ENCODE data around the gene LRP8. TPM values are rescaled to one million over a fixed set of nuclear protein-coding genes. Genes with fewer than 3 reads are reported as not detected.

Gene LRP8
- polyA plus RNA-seq, 1 donor: 4.1 TPM

- no peak overlapping the region for H3K27ac ChIP-seq (ENCODE audit: low read length)
- no peaks in the 10 kb centered on the region for H3K9me3 ChIP-seq (ENCODE audit: control insufficient read depth, low read depth, low read length)
- no peak for DNase-seq
- no peaks in the 10 kb centered on the region for H3K27me3 ChIP-seq (ENCODE audit: control insufficient read depth, insufficient read depth, low read length)
- H3K4me3 ChIP-seq (ENCODE audit: low read length): no peak overlapping the region
- WGBS (ENCODE audit: insufficient coverage, low lambda C conversion rate): 77% methylated on average over 4 of the region's 4 CpGs
- peaks cover 3% of the 10 kb centered on the region for H3K4me1 ChIP-seq (ENCODE audit: control insufficient read depth, insufficient read depth, low read length)
- H3K36me3 ChIP-seq (ENCODE audit: control insufficient read depth, insufficient read depth, low read length): no peaks in the 10 kb centered on the region
Observed at GRCh38 chr1:53242381-53242780, 85.5 kb downstream of the LRP8 start.

DNA sequence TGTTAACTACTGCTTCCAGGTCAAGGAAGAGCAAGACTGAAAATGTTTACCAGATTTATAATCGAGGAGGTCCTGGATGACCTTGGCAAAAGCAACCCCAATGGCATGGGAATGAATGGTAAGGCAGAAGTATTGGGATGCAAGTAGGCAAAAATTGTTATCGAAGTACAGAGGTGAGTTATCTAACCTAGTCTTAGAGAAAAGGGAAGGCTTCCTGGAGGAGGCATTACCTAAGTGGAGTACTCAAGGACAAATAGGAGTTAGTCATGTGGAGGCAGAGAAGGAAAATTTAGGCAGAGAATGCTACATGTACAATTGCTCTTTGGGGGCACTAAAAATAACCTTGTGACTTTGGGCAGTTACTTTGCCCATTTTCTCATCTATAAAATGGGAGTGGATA, 86.0 kb downstream of the LRP8 start:
- no peak for DNase-seq

GRCh38 chr1:53238197-53239155, 89.4 kb downstream of the LRP8 start, which contains the start of gene MAGOH:
MAGOH (minus strand) TSS chr1:53238518; CDS start chr1:53238448, 70 bp downstream.
- peak within 1 kb of the TSS; percentile 76 for H3K27ac ChIP-seq (ENCODE audit: low read length)
- H3K9me3 ChIP-seq (ENCODE audit: control insufficient read depth, low read depth, low read length): no peaks in the 10 kb centered on the region
- peaks cover 25% of the 10 kb centered on the region for H3K36me3 ChIP-seq (ENCODE audit: control insufficient read depth, insufficient read depth, low read length)
- no peaks in the 10 kb centered on the region for H3K27me3 ChIP-seq (ENCODE audit: control insufficient read depth, insufficient read depth, low read length)
- H3K4me1 ChIP-seq (ENCODE audit: control insufficient read depth, insufficient read depth, low read length): peaks cover 9% of the 10 kb centered on the region
- 50% methylated on average over 1 of the region's 64 CpGs for WGBS (ENCODE audit: insufficient coverage, low lambda C conversion rate)
- peak within 1 kb of the TSS; percentile 99 for H3K4me3 ChIP-seq (ENCODE audit: low read length)
- DNase-seq: peak; percentile 97 to 98

More for the DNA sequence above, 86.0 kb downstream of the LRP8 start:
- WGBS (ENCODE audit: insufficient coverage, low lambda C conversion rate): 90% methylated on average over 2 of the region's 2 CpGs
- Histone ChIP-seq H3K4me1 (ENCODE audit: control insufficient read depth, insufficient read depth, low read length) (peaks cover 7% of the 10 kb centered on the region), H3K36me3 (ENCODE audit: control insufficient read depth, insufficient read depth, low read length) (no peaks in the 10 kb centered on the region), H3K9me3 (ENCODE audit: control insufficient read depth, low read depth, low read length) (no peaks in the 10 kb centered on the region), H3K27me3 (ENCODE audit: control insufficient read depth, insufficient read depth, low read length) (no peaks in the 10 kb centered on the region), H3K4me3 (ENCODE audit: low read length) (no peak overlapping the region), H3K27ac (ENCODE audit: low read length) (no peak overlapping the region)

DNA sequence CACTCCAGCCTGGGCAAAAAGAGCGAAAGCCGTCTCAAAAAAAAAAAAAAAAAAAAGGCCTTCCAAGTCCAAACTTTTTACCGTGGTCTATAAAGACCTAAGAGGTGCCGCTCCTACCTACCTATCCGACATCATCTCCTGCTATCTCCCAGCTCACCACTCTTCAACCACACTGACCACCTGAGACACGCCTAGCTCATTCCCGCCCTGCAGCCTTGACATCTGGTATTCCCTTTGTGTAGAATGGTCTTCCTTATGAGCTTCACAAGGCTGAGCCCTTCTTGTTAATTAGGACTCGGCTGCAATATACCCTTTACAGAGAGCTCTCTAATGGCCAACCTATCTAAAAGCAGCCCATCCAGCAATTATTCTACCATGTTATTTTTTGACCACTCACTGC, 90.2 kb downstream of the LRP8 start:
- Histone ChIP-seq H3K4me1 (ENCODE audit: control insufficient read depth, insufficient read depth, low read length) (peaks cover 9% of the 10 kb centered on the region), H3K27me3 (ENCODE audit: control insufficient read depth, insufficient read depth, low read length) (no peaks in the 10 kb centered on the region), H3K9me3 (ENCODE audit: control insufficient read depth, low read depth, low read length) (no peaks in the 10 kb centered on the region), H3K36me3 (ENCODE audit: control insufficient read depth, insufficient read depth, low read length) (peaks cover 31% of the 10 kb centered on the region), H3K4me3 (ENCODE audit: low read length) (peak overlapping the region; percentile 99), H3K27ac (ENCODE audit: low read length) (no peak overlapping the region)
- WGBS (ENCODE audit: insufficient coverage, low lambda C conversion rate): 100% methylated on average over 1 of the region's 8 CpGs
- DNase-seq: peak in 1 of 2 donors; percentile 12

- peaks cover 19% of the 10 kb centered on the region for H3K36me3 ChIP-seq (ENCODE audit: control insufficient read depth, insufficient read depth, low read length)
- DNase-seq: no peak
- no peaks in the 10 kb centered on the region for H3K27me3 ChIP-seq (ENCODE audit: control insufficient read depth, insufficient read depth, low read length)
- peak overlapping the region; percentile 91 for H3K4me3 ChIP-seq (ENCODE audit: low read length)
- H3K9me3 ChIP-seq (ENCODE audit: control insufficient read depth, low read depth, low read length): no peaks in the 10 kb centered on the region
- peak overlapping the region; percentile 99 for H3K27ac ChIP-seq (ENCODE audit: low read length)
- WGBS (ENCODE audit: insufficient coverage, low lambda C conversion rate): 100% methylated on average over 2 of the region's 3 CpGs
- H3K4me1 ChIP-seq (ENCODE audit: control insufficient read depth, insufficient read depth, low read length): peaks cover 13% of the 10 kb centered on the region
Observed at GRCh38 chr1:53220962-53221286, 106.9 kb downstream of the LRP8 start.

DNA sequence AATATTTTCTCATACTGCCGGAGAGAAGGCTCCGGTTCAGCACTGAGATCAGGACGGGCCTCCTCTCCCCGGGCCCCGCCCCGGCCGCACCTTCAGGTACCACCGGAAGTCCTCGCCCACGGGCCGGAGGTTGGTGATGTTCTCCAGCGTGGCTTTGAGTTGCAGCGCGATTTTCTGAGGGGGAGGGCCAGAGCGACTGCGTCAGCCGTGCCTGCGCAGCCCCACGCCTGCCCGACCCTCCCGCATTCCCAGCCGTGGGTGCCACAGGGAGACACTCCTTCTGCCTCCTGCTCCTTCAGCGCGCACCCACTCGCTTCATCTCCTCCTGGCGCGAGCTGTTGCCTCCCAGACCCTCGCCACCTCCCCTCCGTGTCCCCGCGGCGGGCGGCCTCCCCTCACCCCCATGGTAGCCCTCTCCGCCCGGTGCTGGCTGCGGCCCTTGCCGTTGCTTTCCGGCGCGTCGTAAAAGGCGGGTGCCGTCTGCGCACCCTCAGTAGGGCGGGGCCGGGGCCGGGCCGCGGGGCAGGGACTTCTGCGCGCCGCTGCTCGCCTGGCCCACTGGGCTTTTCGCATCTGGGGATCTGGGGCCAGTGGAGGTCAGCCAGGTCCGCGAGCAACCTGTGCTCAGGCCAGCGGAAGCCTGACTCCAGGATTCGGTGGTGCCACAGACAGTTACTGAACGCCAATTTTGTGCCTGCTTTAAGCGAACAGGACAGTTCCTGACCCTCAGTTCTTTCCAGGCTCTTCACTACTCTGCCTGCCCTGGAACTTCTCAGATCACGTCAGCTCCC, 107.5 kb downstream of the LRP8 start, which contains the start of gene CZIB:
Gene CZIB (minus strand): TSS at position 464 of the 791 bp plus-strand sequence. CDS start 59 bp downstream, at position 405.
- Histone ChIP-seq H3K4me3 (ENCODE audit: low read length) (peak within 1 kb of the TSS; percentile 91), H3K27ac (ENCODE audit: low read length) (peak within 1 kb of the TSS; percentile 99)
- WGBS (ENCODE audit: insufficient coverage, low lambda C conversion rate): no CpG with 5 or more reads among the region's 61 CpGs

DNA sequence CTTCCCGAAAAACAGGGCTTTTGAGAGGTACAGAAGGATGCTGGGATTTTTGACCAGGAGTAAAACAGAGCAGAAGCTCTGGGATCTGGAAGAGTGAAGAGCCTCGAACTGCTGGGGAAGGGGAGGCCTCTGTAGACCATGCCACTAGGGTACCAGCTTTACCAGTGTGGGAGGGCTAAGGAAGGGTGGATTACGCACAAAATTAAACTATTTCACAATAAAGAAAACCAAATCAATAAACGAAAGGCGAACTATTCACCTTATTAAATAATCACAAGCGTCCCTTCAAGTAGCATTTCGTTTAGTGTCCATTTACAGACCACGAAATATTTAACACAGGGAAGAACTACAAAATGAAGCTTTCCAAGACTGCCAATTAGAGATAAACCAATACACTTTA, 108.2 kb downstream of the LRP8 start:
- no CpG with 5 or more reads among the region's 8 CpGs for WGBS (ENCODE audit: insufficient coverage, low lambda C conversion rate)
- no peaks in the 10 kb centered on the region for H3K27me3 ChIP-seq (ENCODE audit: control insufficient read depth, insufficient read depth, low read length)
- H3K36me3 ChIP-seq (ENCODE audit: control insufficient read depth, insufficient read depth, low read length): peaks cover 23% of the 10 kb centered on the region
- H3K9me3 ChIP-seq (ENCODE audit: control insufficient read depth, low read depth, low read length): no peaks in the 10 kb centered on the region
- H3K4me1 ChIP-seq (ENCODE audit: control insufficient read depth, insufficient read depth, low read length): peaks cover 19% of the 10 kb centered on the region
- DNase-seq: no peak
- peak overlapping the region; percentile 99 for H3K27ac ChIP-seq (ENCODE audit: low read length)
- H3K4me3 ChIP-seq (ENCODE audit: low read length): peak overlapping the region; percentile 91

More for the DNA sequence above, 107.5 kb downstream of the LRP8 start, which contains the start of gene CZIB:
- DNase-seq: peak; percentile 93 to 98
- H3K36me3 ChIP-seq (ENCODE audit: control insufficient read depth, insufficient read depth, low read length): peaks cover 19% of the 10 kb centered on the region
- no peaks in the 10 kb centered on the region for H3K27me3 ChIP-seq (ENCODE audit: control insufficient read depth, insufficient read depth, low read length)
- no peaks in the 10 kb centered on the region for H3K9me3 ChIP-seq (ENCODE audit: control insufficient read depth, low read depth, low read length)
- peaks cover 13% of the 10 kb centered on the region for H3K4me1 ChIP-seq (ENCODE audit: control insufficient read depth, insufficient read depth, low read length)

DNA sequence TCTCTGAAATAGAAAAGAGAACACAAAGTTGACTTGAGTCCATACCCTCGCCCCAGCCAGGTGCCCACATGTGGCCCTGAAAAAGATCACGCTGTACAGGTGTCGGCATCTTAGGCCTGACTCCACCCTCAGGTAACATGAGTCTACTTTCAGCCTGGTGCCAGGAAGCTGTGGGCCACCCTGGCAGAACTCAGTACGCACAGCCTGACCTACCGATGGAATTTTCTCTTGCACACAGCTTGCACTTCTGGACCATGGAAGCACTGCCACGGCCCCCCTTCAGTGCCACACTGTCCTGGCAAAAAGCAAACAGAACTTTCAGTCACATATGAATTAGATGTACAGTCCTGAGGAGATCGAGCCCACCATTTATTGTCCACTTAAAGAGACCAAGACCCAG, 109.7 kb downstream of the LRP8 start:
- no peak for DNase-seq
- Histone ChIP-seq H3K36me3 (ENCODE audit: control insufficient read depth, insufficient read depth, low read length) (peaks cover 33% of the 10 kb centered on the region), H3K4me1 (ENCODE audit: control insufficient read depth, insufficient read depth, low read length) (peaks cover 29% of the 10 kb centered on the region), H3K4me3 (ENCODE audit: low read length) (no peak overlapping the region), H3K27ac (ENCODE audit: low read length) (no peak overlapping the region), H3K9me3 (ENCODE audit: control insufficient read depth, low read depth, low read length) (no peaks in the 10 kb centered on the region), H3K27me3 (ENCODE audit: control insufficient read depth, insufficient read depth, low read length) (no peaks in the 10 kb centered on the region)
- no CpG with 5 or more reads among the region's 7 CpGs for WGBS (ENCODE audit: insufficient coverage, low lambda C conversion rate)

- H3K4me1 ChIP-seq (ENCODE audit: control insufficient read depth, insufficient read depth, low read length): peaks cover 22% of the 10 kb centered on the region
- H3K27me3 ChIP-seq (ENCODE audit: control insufficient read depth, insufficient read depth, low read length): no peaks in the 10 kb centered on the region
- DNase-seq: peak; percentile 73 to 91
- H3K36me3 ChIP-seq (ENCODE audit: control insufficient read depth, insufficient read depth, low read length): peaks cover 64% of the 10 kb centered on the region
- peak overlapping the region; percentile 95 for H3K27ac ChIP-seq (ENCODE audit: low read length)
- H3K4me3 ChIP-seq (ENCODE audit: low read length): no peak overlapping the region
- H3K9me3 ChIP-seq (ENCODE audit: control insufficient read depth, low read depth, low read length): no peaks in the 10 kb centered on the region
- 80% methylated on average over 1 of the region's 5 CpGs for WGBS (ENCODE audit: insufficient coverage, low lambda C conversion rate)
Observed at GRCh38 chr1:53214376-53214940, 113.4 kb downstream of the LRP8 start.

DNA sequence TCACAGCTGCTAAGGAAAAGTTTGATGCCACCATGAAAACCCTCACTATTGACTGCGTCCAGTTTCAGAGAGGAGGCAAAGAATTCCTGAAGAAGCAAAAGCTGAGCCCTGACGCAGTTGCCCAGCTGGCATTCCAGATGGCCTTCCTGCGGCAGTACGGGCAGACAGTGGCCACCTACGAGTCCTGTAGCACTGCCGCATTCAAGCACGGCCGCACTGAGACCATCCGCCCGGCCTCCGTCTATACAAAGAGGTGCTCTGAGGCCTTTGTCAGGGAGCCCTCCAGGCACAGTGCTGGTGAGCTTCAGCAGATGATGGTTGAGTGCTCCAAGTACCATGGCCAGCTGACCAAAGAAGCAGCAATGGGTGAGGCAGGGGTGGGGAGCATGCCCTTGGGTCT, 116.9 kb downstream of the LRP8 start:
- peaks cover 74% of the 10 kb centered on the region for H3K36me3 ChIP-seq (ENCODE audit: control insufficient read depth, insufficient read depth, low read length)
- no peak overlapping the region for H3K27ac ChIP-seq (ENCODE audit: low read length)
- H3K27me3 ChIP-seq (ENCODE audit: control insufficient read depth, insufficient read depth, low read length): no peaks in the 10 kb centered on the region
- peaks cover 16% of the 10 kb centered on the region for H3K4me1 ChIP-seq (ENCODE audit: control insufficient read depth, insufficient read depth, low read length)
- no CpG with 5 or more reads among the region's 11 CpGs for WGBS (ENCODE audit: insufficient coverage, low lambda C conversion rate)
- H3K9me3 ChIP-seq (ENCODE audit: control insufficient read depth, low read depth, low read length): peaks cover 10% of the 10 kb centered on the region
- no peak overlapping the region for H3K4me3 ChIP-seq (ENCODE audit: low read length)
- no peak for DNase-seq
